Esophagus muscularis mucosa (tissue), 4 donors: ENCODE measurements around the gene LTBP1.

Experiments used
- CTCF ChIP-seq, 3 experiments: fragments of 200-600 bp in 2 of 3; fragments of 450-650 bp in 1 of 3; sonication (generic) in 2 of 3; IDR thresholded peaks; one replicate each; pipeline ENCODE4 v1.5.1; 2017 to 2019; ENCODE audit warnings: antibody characterized with exemption in 3 of 3, mild to moderate bottlenecking in 2 of 3, moderate library complexity in 1 of 3
- EP300 ChIP-seq: sonication (generic); formaldehyde crosslinking; IDR thresholded peaks from one replicate; pipeline ENCODE4 v1.6.1; 2017; ENCODE audit warnings: antibody characterized with exemption
- POLR2AphosphoS5 ChIP-seq, 2 donors: sonication (generic); formaldehyde crosslinking; IDR thresholded peaks; one replicate each; pipeline ENCODE4 v1.6.1; 2017; ENCODE audit warnings: antibody characterized with exemption in 2 of 2

- TF ChIP-seq CTCF (IDR thresholded peaks at IDR 0.05) (no peak), POLR2AphosphoS5 (IDR thresholded peaks at IDR 0.05) (no peak), EP300 (no peak)
Observed at GRCh38 chr2:33126958-33127357, 180.2 kb downstream of the LTBP1 start.
